22Rv1 (cell line): ENCODE data around the gene BEST2.

ENCODE experiments used
- H3K27ac ChIP-seq: fragments of 450-650 bp; 2 replicates; pipeline ENCODE4 v1.5.1; 2017
- ZFX ChIP-seq: fragments of 450-650 bp; IDR thresholded peaks from 2 replicates; pipeline ENCODE4 v1.6.1; 2017; ENCODE audit warnings: antibody characterized with exemption, borderline replicate concordance
- TF ChIP-seq, protein P1 (sequence below): fragments of 450-650 bp; IDR thresholded peaks from 2 replicates; pipeline ENCODE4 v1.5.1; 2017; ENCODE audit warnings: mild to moderate bottlenecking

The BEST2 gene

DNA sequence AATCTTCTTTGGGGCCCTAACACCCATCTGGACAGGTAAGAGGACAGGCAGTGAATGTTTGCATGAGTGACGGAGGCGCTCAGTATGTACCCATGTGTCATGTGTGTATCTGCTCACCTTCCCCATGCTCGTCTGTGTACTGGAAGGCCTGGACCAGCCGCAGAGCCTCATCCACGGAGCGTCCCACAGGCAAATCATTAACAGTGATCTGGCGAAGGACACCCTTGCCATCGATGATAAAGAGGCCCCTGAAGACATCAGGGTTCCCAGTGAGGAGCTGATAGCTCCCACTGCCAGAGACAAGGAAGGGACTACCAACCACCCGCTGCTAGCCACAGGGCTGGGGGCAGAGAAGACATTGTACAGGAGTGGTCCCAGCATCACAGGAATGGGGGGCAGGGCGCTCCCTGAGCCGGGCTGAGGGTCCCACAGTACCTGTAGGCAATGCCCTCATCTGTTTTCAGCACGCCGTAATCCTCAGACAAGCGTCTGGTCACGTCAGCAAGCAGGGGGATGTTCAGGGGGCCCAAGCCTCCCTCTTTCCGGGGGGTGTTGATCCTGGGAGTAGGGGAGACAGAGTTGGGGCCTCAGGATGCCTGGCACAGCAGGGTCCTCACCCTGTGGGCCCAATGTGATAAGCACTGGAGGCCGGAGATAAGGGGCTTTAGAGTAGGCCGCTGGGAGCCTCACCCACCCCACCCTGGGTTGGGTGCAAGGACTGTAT lies 48.3 kb downstream of the BEST2 start:
- TF ChIP-seq ZFX, result no peak
- TF ChIP-seq, protein P1, sequence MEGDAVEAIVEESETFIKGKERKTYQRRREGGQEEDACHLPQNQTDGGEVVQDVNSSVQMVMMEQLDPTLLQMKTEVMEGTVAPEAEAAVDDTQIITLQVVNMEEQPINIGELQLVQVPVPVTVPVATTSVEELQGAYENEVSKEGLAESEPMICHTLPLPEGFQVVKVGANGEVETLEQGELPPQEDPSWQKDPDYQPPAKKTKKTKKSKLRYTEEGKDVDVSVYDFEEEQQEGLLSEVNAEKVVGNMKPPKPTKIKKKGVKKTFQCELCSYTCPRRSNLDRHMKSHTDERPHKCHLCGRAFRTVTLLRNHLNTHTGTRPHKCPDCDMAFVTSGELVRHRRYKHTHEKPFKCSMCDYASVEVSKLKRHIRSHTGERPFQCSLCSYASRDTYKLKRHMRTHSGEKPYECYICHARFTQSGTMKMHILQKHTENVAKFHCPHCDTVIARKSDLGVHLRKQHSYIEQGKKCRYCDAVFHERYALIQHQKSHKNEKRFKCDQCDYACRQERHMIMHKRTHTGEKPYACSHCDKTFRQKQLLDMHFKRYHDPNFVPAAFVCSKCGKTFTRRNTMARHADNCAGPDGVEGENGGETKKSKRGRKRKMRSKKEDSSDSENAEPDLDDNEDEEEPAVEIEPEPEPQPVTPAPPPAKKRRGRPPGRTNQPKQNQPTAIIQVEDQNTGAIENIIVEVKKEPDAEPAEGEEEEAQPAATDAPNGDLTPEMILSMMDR, result no peak
- H3K27ac ChIP-seq, result peak overlapping the region; percentile 85

- TF ChIP-seq ZFX, result no peak
- TF ChIP-seq, protein P1, result no peak
- peak overlapping the region; percentile 85 for H3K27ac ChIP-seq
Observed at GRCh38 chr19:12800466-12800770, 48.8 kb downstream of the BEST2 start.

DNA sequence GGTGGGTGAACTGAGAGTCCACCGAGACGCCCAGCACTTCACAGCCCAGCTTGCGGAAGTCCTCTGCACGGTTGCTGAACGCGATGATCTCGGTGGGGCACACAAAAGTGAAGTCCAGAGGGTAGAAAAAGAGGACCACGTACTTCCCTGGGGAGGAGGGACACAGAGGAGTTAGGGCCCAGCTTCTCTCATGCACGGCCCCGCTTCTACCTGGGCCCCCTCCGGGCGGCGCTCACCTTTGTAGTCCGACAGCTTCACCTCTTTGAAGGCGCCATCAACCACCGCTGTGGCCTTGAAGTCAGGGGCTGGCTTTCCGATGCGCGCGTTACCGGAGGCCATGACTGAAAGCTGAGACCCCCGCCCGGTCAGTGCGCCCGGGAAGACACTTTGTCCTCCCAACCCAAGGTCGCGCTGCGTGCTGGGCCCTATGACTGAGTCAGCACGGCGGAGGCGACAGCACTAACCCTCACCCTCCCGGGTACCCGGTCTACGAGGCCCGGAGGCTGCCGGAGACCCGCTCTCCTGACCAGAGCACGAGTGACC lies 49.4 kb downstream of the BEST2 start:
- H3K27ac ChIP-seq, result peak overlapping the region; percentile 85
- TF ChIP-seq ZFX, result no peak
- TF ChIP-seq, protein P1, result no peak

DNA sequence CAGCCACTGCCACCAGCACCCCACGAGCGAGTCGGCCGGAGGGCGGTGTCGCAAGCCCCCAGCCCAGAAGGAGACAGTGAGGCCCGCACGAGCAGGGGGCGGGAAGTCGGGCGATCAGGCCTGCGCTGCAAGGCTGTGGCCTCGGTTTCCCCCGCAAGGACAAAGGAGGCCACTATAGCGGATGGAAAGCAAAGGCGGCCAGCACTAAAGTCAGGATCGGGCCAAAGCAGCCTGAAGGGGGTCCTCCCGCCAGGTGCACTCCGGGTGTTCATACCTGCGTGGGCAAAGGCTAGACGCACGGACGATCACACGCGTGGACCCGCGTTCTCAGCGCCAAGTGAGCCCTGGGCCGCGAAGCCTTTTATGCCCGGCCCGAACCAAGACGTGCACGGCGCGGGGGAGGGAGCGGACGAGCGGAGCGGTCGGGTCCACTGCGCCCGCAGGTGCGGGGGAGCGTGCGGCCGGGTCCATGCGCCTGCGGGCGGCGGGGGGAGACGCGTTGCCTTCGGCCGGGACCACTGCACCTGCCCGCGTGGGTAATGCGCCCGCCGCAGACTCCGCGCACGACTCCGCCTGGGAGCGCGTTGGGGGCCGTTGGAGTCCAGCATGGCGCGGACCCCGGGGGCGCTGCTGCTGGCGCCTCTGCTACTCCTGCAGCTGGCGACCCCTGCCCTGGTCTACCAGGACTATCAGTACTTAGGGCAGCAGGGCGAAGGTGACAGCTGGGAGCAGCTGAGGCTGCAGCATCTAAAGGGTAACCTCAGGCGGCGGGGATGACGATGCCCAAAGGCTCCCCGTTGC lies 50.1 kb downstream of the BEST2 start, which contains the start of the genes PRDX2 and THSD8:
PRDX2 (minus strand) TSS at position 335 of the 801 bp plus-strand sequence. CDS start 539 bp downstream, outside the sequence.
THSD8 (plus strand) TSS at position 604 of the 801 bp plus-strand sequence; CDS start at position 607, 3 bp downstream.
- no peak for TF ChIP-seq ZFX
- TF ChIP-seq, protein P1, result no peak
- H3K27ac ChIP-seq, result peak within 1 kb of the TSS; percentile 85

DNA sequence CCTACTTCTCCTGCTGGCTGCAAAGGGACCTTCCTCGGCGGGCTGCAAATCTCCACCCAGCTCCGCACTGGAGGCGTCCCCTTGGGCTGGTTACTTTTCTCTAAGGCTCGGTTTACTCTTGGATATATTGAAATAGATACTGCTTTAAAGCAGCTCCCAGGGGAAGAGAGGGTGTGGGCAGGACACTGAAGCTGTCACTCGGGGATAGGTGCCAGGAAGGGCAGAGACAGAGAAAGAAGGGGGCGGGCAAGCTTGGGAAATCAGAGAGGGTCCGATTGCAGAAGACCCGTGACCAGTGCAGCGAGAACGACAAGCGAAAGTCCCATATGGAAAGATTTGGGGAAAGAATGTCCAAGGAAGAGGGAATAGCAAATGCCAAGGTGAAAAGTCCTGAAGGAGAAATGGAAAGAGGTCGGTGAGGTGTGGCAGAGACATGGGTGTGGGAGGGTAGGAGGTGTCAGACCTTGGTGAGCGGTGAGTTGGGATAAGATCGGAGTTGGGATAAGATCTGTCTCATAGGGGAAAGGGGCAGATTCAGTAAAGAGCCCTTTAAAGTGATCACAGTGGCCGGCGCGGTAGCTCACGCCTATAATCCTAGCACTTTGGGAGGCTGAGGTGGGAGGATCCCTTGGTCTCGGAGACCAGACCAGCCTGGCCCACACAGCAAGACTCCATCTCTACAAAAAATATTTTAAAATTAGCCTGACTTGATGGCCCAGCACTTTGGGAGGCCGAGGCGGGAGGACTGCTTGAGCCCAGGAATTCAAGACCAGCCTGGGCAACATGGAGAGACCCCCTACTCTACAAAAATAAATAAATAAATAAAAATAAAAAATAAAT lies 50.9 kb downstream of the BEST2 start:
- H3K27ac ChIP-seq, result peak overlapping the region; percentile 85
- TF ChIP-seq, protein P1, result no peak
- TF ChIP-seq ZFX, result no peak

GRCh38 chr19:12804051-12804450 lies 52.5 kb downstream of the BEST2 start:
- no peak for TF ChIP-seq ZFX
- TF ChIP-seq, protein P1, result no peak
- no peak overlapping the region for H3K27ac ChIP-seq
